ENCODE measurements around the gene SOBP.

DNA sequence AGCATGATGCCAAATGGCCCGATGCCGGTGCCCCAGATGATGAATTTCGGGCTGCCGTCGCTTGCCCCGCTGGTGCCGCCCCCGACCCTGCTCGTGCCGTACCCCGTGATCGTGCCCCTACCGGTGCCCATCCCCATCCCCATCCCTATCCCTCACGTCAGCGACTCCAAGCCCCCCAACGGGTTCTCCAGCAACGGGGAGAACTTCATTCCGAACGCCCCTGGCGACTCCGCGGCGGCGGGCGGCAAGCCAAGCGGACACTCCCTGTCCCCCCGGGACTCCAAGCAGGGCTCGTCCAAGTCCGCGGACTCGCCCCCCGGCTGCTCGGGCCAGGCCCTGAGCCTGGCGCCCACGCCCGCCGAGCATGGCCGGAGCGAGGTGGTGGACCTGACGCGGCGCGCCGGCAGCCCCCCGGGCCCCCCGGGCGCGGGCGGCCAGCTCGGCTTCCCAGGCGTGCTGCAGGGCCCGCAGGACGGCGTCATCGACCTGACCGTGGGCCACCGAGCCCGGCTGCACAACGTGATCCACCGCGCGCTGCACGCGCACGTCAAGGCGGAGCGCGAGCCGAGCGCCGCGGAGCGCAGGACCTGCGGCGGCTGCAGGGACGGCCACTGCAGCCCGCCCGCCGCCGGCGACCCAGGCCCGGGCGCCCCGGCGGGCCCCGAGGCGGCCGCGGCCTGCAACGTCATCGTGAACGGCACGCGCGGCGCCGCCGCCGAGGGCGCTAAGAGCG is 144.6 kb downstream of the SOBP start:
- TF ChIP-seq POLR2AphosphoS5 (IDR thresholded peaks at IDR 0.05) (no peak), POLR2A (IDR thresholded peaks at IDR 0.05) (no peak)
- TF ChIP-seq, protein P1, sequence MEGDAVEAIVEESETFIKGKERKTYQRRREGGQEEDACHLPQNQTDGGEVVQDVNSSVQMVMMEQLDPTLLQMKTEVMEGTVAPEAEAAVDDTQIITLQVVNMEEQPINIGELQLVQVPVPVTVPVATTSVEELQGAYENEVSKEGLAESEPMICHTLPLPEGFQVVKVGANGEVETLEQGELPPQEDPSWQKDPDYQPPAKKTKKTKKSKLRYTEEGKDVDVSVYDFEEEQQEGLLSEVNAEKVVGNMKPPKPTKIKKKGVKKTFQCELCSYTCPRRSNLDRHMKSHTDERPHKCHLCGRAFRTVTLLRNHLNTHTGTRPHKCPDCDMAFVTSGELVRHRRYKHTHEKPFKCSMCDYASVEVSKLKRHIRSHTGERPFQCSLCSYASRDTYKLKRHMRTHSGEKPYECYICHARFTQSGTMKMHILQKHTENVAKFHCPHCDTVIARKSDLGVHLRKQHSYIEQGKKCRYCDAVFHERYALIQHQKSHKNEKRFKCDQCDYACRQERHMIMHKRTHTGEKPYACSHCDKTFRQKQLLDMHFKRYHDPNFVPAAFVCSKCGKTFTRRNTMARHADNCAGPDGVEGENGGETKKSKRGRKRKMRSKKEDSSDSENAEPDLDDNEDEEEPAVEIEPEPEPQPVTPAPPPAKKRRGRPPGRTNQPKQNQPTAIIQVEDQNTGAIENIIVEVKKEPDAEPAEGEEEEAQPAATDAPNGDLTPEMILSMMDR (IDR thresholded peaks at IDR 0.05): no peak

All from breast epithelium (tissue), 3 donors.